Measurements from ENCODE around the gene AP4S1.
"Not testable (repeated sequence)": the region's sequence is repeated elsewhere in the genome, so short reads cannot be mapped to it uniquely, and the experiment has no call there.

AP4S1 gene

GRCh38 chr14:31084385-31084784, 58.9 kb downstream of the AP4S1 start:
- Histone ChIP-seq H3K27me3 (ENCODE audit: control insufficient read depth in 3 of 3, insufficient read depth in 3 of 3, low read depth in 1 of 3, low read length in 3 of 3) (no peaks in the 10 kb centered on the region), H3K18ac (ENCODE audit: low read length) (no peak overlapping the region), H3K9me3 (replicated peaks in 1 of 2; ENCODE audit: control insufficient read depth in 2 of 2, insufficient read depth in 1 of 2, low read depth in 1 of 2, low read length in 2 of 2) (no peaks in the 10 kb centered on the region), H2BK15ac (ENCODE audit: low read length) (no peak overlapping the region), H2AFZ (ENCODE audit: low read length) (no peak overlapping the region), H2BK120ac (ENCODE audit: low read depth, low read length) (no peak overlapping the region), H2AK5ac (ENCODE audit: low read depth, low read length) (no peak overlapping the region), H3K4me1 (ENCODE audit: control insufficient read depth in 2 of 2, insufficient read depth in 1 of 2, low read depth in 1 of 2, low read length in 2 of 2) (no peaks in the 10 kb centered on the region), H3K4me2 (ENCODE audit: insufficient read depth, low read length, poor library complexity, severe bottlenecking) (no peak overlapping the region), H3K4me3 (ENCODE audit: low read length in 2 of 2) (no peak overlapping the region), H4K91ac (ENCODE audit: low read depth, low read length, poor library complexity) (no peak overlapping the region), H3K27ac (replicated peaks; ENCODE audit: low read length) (no peak overlapping the region), H3K4ac (ENCODE audit: low read length) (no peak overlapping the region), H3K14ac (ENCODE audit: low read length) (no peak overlapping the region), H4K8ac (ENCODE audit: low read depth, low read length) (no peak overlapping the region), H3K9ac (ENCODE audit: low read depth, low read length, poor library complexity) (no peak overlapping the region), H2BK12ac (ENCODE audit: low read length) (no peak overlapping the region), H2BK5ac (ENCODE audit: low read length) (no peak overlapping the region), H3K23ac (ENCODE audit: low read depth, low read length, poor library complexity) (no peak overlapping the region), H3K36me3 (replicated peaks in 1 of 2; ENCODE audit: control insufficient read depth in 2 of 2, insufficient read depth in 2 of 2, low read length in 2 of 2) (peaks cover 0 to 7% of the 10 kb centered on the region in 2 donors), H3K79me1 (ENCODE audit: low read depth, low read length) (no peaks in the 10 kb centered on the region)
- no peak for DNase-seq (ENCODE audit: low spot score)
- WGBS, 2 donors (ENCODE audit: extremely low coverage in 2 of 2, insufficient read length in 2 of 2, insufficient replicate concordance in 1 of 2), result no CpG with 5 or more reads among the region's 5 CpGs

GRCh38 chr14:31085027-31085426, 59.6 kb downstream of the AP4S1 start:
- Histone ChIP-seq H4K8ac (ENCODE audit: low read depth, low read length) (no peak overlapping the region), H3K23ac (ENCODE audit: low read depth, low read length, poor library complexity) (no peak overlapping the region), H3K4me3 (ENCODE audit: low read length in 2 of 2) (no peak overlapping the region), H3K79me1 (ENCODE audit: low read depth, low read length) (no peaks in the 10 kb centered on the region), H4K91ac (ENCODE audit: low read depth, low read length, poor library complexity) (no peak overlapping the region), H3K18ac (ENCODE audit: low read length) (no peak overlapping the region), H3K27ac (replicated peaks; ENCODE audit: low read length) (no peak overlapping the region), H3K4me1 (ENCODE audit: control insufficient read depth in 2 of 2, insufficient read depth in 1 of 2, low read depth in 1 of 2, low read length in 2 of 2) (no peaks in the 10 kb centered on the region), H2BK12ac (ENCODE audit: low read length) (no peak overlapping the region), H2BK120ac (ENCODE audit: low read depth, low read length) (no peak overlapping the region), H2BK15ac (ENCODE audit: low read length) (no peak overlapping the region), H3K9ac (ENCODE audit: low read depth, low read length, poor library complexity) (no peak overlapping the region), H2AFZ (ENCODE audit: low read length) (no peak overlapping the region), H3K14ac (ENCODE audit: low read length) (no peak overlapping the region), H3K4ac (ENCODE audit: low read length) (no peak overlapping the region), H3K27me3 (ENCODE audit: control insufficient read depth in 3 of 3, insufficient read depth in 3 of 3, low read depth in 1 of 3, low read length in 3 of 3) (no peaks in the 10 kb centered on the region), H2BK5ac (ENCODE audit: low read length) (no peak overlapping the region), H2AK5ac (ENCODE audit: low read depth, low read length) (no peak overlapping the region), H3K9me3 (replicated peaks in 1 of 2; ENCODE audit: control insufficient read depth in 2 of 2, insufficient read depth in 1 of 2, low read depth in 1 of 2, low read length in 2 of 2) (no peaks in the 10 kb centered on the region), H3K36me3 (replicated peaks in 1 of 2; ENCODE audit: control insufficient read depth in 2 of 2, insufficient read depth in 2 of 2, low read length in 2 of 2) (peaks cover 0 to 7% of the 10 kb centered on the region in 2 donors), H3K4me2 (ENCODE audit: insufficient read depth, low read length, poor library complexity, severe bottlenecking) (no peak overlapping the region)
- no peak for DNase-seq (ENCODE audit: low spot score)
- WGBS, 2 donors (ENCODE audit: extremely low coverage in 2 of 2, insufficient read length in 2 of 2, insufficient replicate concordance in 1 of 2), result no CpG with 5 or more reads among the region's 3 CpGs

- not testable (repeated sequence) for H3K4me2 ChIP-seq (ENCODE audit: insufficient read depth, low read length, poor library complexity, severe bottlenecking); H3K18ac ChIP-seq (ENCODE audit: low read length); H2AK5ac ChIP-seq (ENCODE audit: low read depth, low read length); H3K27ac ChIP-seq (replicated peaks; ENCODE audit: low read length); H3K23ac ChIP-seq (ENCODE audit: low read depth, low read length, poor library complexity); H2BK120ac ChIP-seq (ENCODE audit: low read depth, low read length); H2BK5ac ChIP-seq (ENCODE audit: low read length); H3K4ac ChIP-seq (ENCODE audit: low read length); H3K79me1 ChIP-seq (ENCODE audit: low read depth, low read length); H3K27me3 ChIP-seq (ENCODE audit: control insufficient read depth in 3 of 3, insufficient read depth in 3 of 3, low read depth in 1 of 3, low read length in 3 of 3); DNase-seq (ENCODE audit: low spot score); H3K4me3 ChIP-seq (ENCODE audit: low read length in 2 of 2); H4K8ac ChIP-seq (ENCODE audit: low read depth, low read length); H3K14ac ChIP-seq (ENCODE audit: low read length); H2BK15ac ChIP-seq (ENCODE audit: low read length); H3K4me1 ChIP-seq (ENCODE audit: control insufficient read depth in 2 of 2, insufficient read depth in 1 of 2, low read depth in 1 of 2, low read length in 2 of 2); H3K9me3 ChIP-seq (replicated peaks in 1 of 2; ENCODE audit: control insufficient read depth in 2 of 2, insufficient read depth in 1 of 2, low read depth in 1 of 2, low read length in 2 of 2); H3K36me3 ChIP-seq (replicated peaks in 1 of 2; ENCODE audit: control insufficient read depth in 2 of 2, insufficient read depth in 2 of 2, low read length in 2 of 2); H3K9ac ChIP-seq (ENCODE audit: low read depth, low read length, poor library complexity); H2BK12ac ChIP-seq (ENCODE audit: low read length); H2AFZ ChIP-seq (ENCODE audit: low read length); H4K91ac ChIP-seq (ENCODE audit: low read depth, low read length, poor library complexity)
- no CpG with 5 or more reads among the region's 9 CpGs for WGBS, 2 donors (ENCODE audit: extremely low coverage in 2 of 2, insufficient read length in 2 of 2, insufficient replicate concordance in 1 of 2)
Observed at GRCh38 chr14:31086466-31086865, 61.0 kb downstream of the AP4S1 start.

- Histone ChIP-seq H3K4me3 (ENCODE audit: low read length in 2 of 2) (no peak overlapping the region), H3K27ac (replicated peaks; ENCODE audit: low read length) (no peak overlapping the region), H2BK5ac (ENCODE audit: low read length) (no peak overlapping the region), H3K79me1 (ENCODE audit: low read depth, low read length) (no peaks in the 10 kb centered on the region), H2AK5ac (ENCODE audit: low read depth, low read length) (no peak overlapping the region), H3K14ac (ENCODE audit: low read length) (no peak overlapping the region), H4K91ac (ENCODE audit: low read depth, low read length, poor library complexity) (no peak overlapping the region), H4K8ac (ENCODE audit: low read depth, low read length) (no peak overlapping the region), H3K9ac (ENCODE audit: low read depth, low read length, poor library complexity) (no peak overlapping the region), H3K4me2 (ENCODE audit: insufficient read depth, low read length, poor library complexity, severe bottlenecking) (no peak overlapping the region), H3K27me3 (ENCODE audit: control insufficient read depth in 3 of 3, insufficient read depth in 3 of 3, low read depth in 1 of 3, low read length in 3 of 3) (no peaks in the 10 kb centered on the region), H3K4ac (ENCODE audit: low read length) (no peak overlapping the region), H2BK12ac (ENCODE audit: low read length) (no peak overlapping the region), H3K18ac (ENCODE audit: low read length) (no peak overlapping the region), H3K36me3 (replicated peaks in 1 of 2; ENCODE audit: control insufficient read depth in 2 of 2, insufficient read depth in 2 of 2, low read length in 2 of 2) (peaks cover 0 to 2% of the 10 kb centered on the region in 2 donors), H2AFZ (ENCODE audit: low read length) (no peak overlapping the region), H3K4me1 (ENCODE audit: control insufficient read depth in 2 of 2, insufficient read depth in 1 of 2, low read depth in 1 of 2, low read length in 2 of 2) (no peaks in the 10 kb centered on the region), H2BK120ac (ENCODE audit: low read depth, low read length) (no peak overlapping the region), H3K23ac (ENCODE audit: low read depth, low read length, poor library complexity) (no peak overlapping the region), H2BK15ac (ENCODE audit: low read length) (no peak overlapping the region), H3K9me3 (replicated peaks in 1 of 2; ENCODE audit: control insufficient read depth in 2 of 2, insufficient read depth in 1 of 2, low read depth in 1 of 2, low read length in 2 of 2) (no peaks in the 10 kb centered on the region)
- no CpG with 5 or more reads among the region's 5 CpGs for WGBS, 2 donors (ENCODE audit: extremely low coverage in 2 of 2, insufficient read length in 2 of 2, insufficient replicate concordance in 1 of 2)
- no peak for DNase-seq (ENCODE audit: low spot score)
Observed at GRCh38 chr14:31090883-31091764, 65.7 kb downstream of the AP4S1 start.
